Neural progenitor cell (in vitro differentiated cells): ENCODE measurements around the gene THSD4.

Experiments
- EZH2 ChIP-seq: fragments of 200-600 bp; sonication (generic); IDR thresholded peaks from 2 replicates; pipeline ENCODE4 v1.6.1; 2017; ENCODE audit warnings: antibody characterized with exemption, mild to moderate bottlenecking, moderate library complexity
- EZH2phosphoT487 ChIP-seq: fragments of 200-600 bp; sonication (generic); IDR thresholded peaks from 2 replicates; pipeline ENCODE4 v1.6.1; 2017; ENCODE audit warnings: antibody characterized with exemption
- TF ChIP-seq, protein P1 (sequence below): fragments of 200-600 bp; sonication (generic); IDR thresholded peaks from 2 replicates; pipeline ENCODE4 v1.5.1; 2017; ENCODE audit warnings: antibody characterized with exemption, mild to moderate bottlenecking

DNA sequence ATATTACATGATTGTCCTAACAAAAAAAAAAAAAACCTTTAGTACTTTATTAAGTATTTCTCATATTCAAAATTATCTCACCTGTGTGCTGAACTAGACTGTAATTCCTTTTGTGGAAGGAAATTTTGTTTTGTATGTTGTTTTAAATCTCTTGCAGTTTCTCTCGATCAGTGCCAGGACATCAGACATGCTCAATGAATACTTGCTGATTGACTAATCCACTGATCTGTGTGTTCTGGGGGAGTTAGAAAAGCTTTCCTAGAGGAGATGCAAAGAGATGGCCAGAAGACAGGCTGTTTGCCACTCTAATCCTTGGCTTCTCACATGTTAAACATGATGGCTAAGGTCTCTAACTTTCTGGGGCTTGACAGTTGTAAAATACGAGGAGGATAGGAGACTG, 461.8 kb downstream of the THSD4 start:
- TF ChIP-seq, protein P1, sequence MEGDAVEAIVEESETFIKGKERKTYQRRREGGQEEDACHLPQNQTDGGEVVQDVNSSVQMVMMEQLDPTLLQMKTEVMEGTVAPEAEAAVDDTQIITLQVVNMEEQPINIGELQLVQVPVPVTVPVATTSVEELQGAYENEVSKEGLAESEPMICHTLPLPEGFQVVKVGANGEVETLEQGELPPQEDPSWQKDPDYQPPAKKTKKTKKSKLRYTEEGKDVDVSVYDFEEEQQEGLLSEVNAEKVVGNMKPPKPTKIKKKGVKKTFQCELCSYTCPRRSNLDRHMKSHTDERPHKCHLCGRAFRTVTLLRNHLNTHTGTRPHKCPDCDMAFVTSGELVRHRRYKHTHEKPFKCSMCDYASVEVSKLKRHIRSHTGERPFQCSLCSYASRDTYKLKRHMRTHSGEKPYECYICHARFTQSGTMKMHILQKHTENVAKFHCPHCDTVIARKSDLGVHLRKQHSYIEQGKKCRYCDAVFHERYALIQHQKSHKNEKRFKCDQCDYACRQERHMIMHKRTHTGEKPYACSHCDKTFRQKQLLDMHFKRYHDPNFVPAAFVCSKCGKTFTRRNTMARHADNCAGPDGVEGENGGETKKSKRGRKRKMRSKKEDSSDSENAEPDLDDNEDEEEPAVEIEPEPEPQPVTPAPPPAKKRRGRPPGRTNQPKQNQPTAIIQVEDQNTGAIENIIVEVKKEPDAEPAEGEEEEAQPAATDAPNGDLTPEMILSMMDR = no peak
- TF ChIP-seq EZH2 (no peak), EZH2phosphoT487 (no peak)
